MCF 10A (cell line): Measurements from ENCODE around the gene LGALSL. TPM values are rescaled to one million over a fixed set of nuclear protein-coding genes. Genes with fewer than 3 reads are reported as not detected.

Source experiments
- BruUV-seq: library from RNA; stranded (reverse); fragments of 400-500 nt; replicated peaks from 2 replicates; lab custom pipeline; 2021; lab: Mats Ljungman, UMichigan
- CTCF ChIA-PET: fragments of 300-600 bp; sonication (Branson Sonifier 250); formaldehyde crosslinking; extraction: SDS; loops from one replicate; lab custom pipeline; 2021; ENCODE audit warnings: antibody characterized with exemption, inconsistent platforms; lab: Yijun Ruan, JAX
- POLR2A ChIA-PET: fragments of 300-600, 350-650 bp; sonication (Branson Sonifier 250); formaldehyde crosslinking; extraction: SDS; loops from one replicate; lab custom pipeline; 2020; ENCODE audit warnings: antibody characterized with exemption, inconsistent platforms; lab: Yijun Ruan, JAX
- DNase-seq: peaks from one replicate; pipeline ENCODE4 v3.0.0-alpha.2; 2018; ENCODE audit not compliant: unreplicated experiment
- H3K27ac Mint-ChIP-seq: one replicate; pipeline ENCODE4 v1.8.0; 2022; ENCODE audit warnings: mild to moderate bottlenecking, low read depth, mixed read lengths; ENCODE audit not compliant: unreplicated experiment
- H3K27me3 Mint-ChIP-seq: one replicate; pipeline ENCODE4 v1.8.0; 2022; ENCODE audit warnings: mixed read lengths; ENCODE audit not compliant: insufficient read depth, unreplicated experiment
- H3K36me3 Mint-ChIP-seq: one replicate; pipeline ENCODE4 v1.8.0; 2022; ENCODE audit warnings: mild to moderate bottlenecking, moderate library complexity, mixed read lengths; ENCODE audit not compliant: insufficient read depth, unreplicated experiment
- H3K4me1 Mint-ChIP-seq: one replicate; pipeline ENCODE4 v1.8.0; 2022; ENCODE audit warnings: mixed read lengths; ENCODE audit not compliant: insufficient read depth, unreplicated experiment
- H3K4me3 Mint-ChIP-seq: one replicate; pipeline ENCODE4 v1.8.0; 2022; ENCODE audit warnings: mild to moderate bottlenecking, moderate library complexity, mixed read lengths; ENCODE audit not compliant: unreplicated experiment
- H3K9me3 Mint-ChIP-seq: one replicate; pipeline ENCODE4 v1.8.0; 2022; ENCODE audit warnings: mixed read lengths; ENCODE audit not compliant: unreplicated experiment
- CTCF ChIP-seq: fragments of 200-600 bp; IDR thresholded peaks from one replicate; pipeline ENCODE4 v1.8.0; 2022; ENCODE audit warnings: antibody characterized with exemption, mild to moderate bottlenecking; ENCODE audit not compliant: unreplicated experiment
- intact Hi-C: fragments of 100-400 bp; cut with micrococcal nuclease; formaldehyde crosslinking; loops from 2 replicates; pipeline ENCODE4 v1.14.1; 2022
- total RNA-seq: library from RNA; stranded (reverse); gene quantifications from 2 replicates; pipeline ENCODE4 v1.2.3, GENCODE V29; 2022

Gene LGALSL
- total RNA-seq, 1 experiment from 2014 or later, result 11.4 TPM

GRCh38 chr2:64491426-64491825 lies 37.5 kb downstream of the LGALSL start:
- no peaks in the 10 kb centered on the region for H3K9me3 Mint-ChIP-seq
- intact Hi-C loops, result no loop called here
- H3K36me3 Mint-ChIP-seq, result peaks cover 6% of the 10 kb centered on the region
- POLR2A ChIA-PET, result interaction anchor here (0.7 kb wide), 1 partner anchor 37 kb away, joined by 3 read pairs; the partner anchor contains the start of gene LGALSL
- no peak overlapping the region for H3K4me3 Mint-ChIP-seq
- TF ChIP-seq CTCF, result no peak
- BruUV-seq, result no TSS peak
- no peaks in the 10 kb centered on the region for H3K27me3 Mint-ChIP-seq
- no peak overlapping the region for H3K27ac Mint-ChIP-seq
- CTCF ChIA-PET, result interaction anchor here (0.5 to 12.0 kb wide), 5 partner anchors 32 to 162 kb away, joined by 3 to 257 read pairs (median 4); no protein-coding TSS in a partner anchor
- DNase-seq, result peak; percentile 26
- H3K4me1 Mint-ChIP-seq, result peaks cover 15% of the 10 kb centered on the region

- BruUV-seq, result no TSS peak
- ChIA-PET POLR2A (no interaction called here), CTCF (interaction anchor here (12.0 kb wide), 1 partner anchor 163 kb away, joined by 257 read pairs; no protein-coding TSS in a partner anchor)
- Mint-ChIP-seq H3K4me3 (no peak overlapping the region), H3K27ac (no peak overlapping the region), H3K4me1 (peaks cover 9% of the 10 kb centered on the region), H3K27me3 (no peaks in the 10 kb centered on the region), H3K9me3 (no peaks in the 10 kb centered on the region), H3K36me3 (peaks cover 6% of the 10 kb centered on the region)
- intact Hi-C loops, result no loop called here
- TF ChIP-seq CTCF, result no peak
- DNase-seq, result no peak
These were observed 38.3 kb downstream of the LGALSL start for GRCh38 chr2:64492272-64492671.

- no peak for DNase-seq
- peaks cover 9% of the 10 kb centered on the region for H3K4me1 Mint-ChIP-seq
- no TSS peak for BruUV-seq
- ChIA-PET POLR2A (no interaction called here), CTCF (interaction anchor here (0.5 to 7.9 kb wide), 3 partner anchors 39 to 513 kb away, joined by 3 to 44 read pairs (median 4); no protein-coding TSS in a partner anchor)
- peaks cover 1% of the 10 kb centered on the region for H3K27me3 Mint-ChIP-seq
- H3K4me3 Mint-ChIP-seq, result no peak overlapping the region
- H3K36me3 Mint-ChIP-seq, result peaks cover 6% of the 10 kb centered on the region
- no peak overlapping the region for H3K27ac Mint-ChIP-seq
- no peaks in the 10 kb centered on the region for H3K9me3 Mint-ChIP-seq
- intact Hi-C loops, result no loop called here
- no peak for TF ChIP-seq CTCF
These were observed 38.9 kb downstream of the LGALSL start for GRCh38 chr2:64492821-64493220.

GRCh38 chr2:64493788-64494187 lies 39.8 kb downstream of the LGALSL start:
- DNase-seq, result no peak
- Mint-ChIP-seq H3K27ac (no peak overlapping the region), H3K4me1 (peaks cover 9% of the 10 kb centered on the region), H3K9me3 (no peaks in the 10 kb centered on the region), H3K4me3 (no peak overlapping the region), H3K27me3 (peaks cover 11% of the 10 kb centered on the region), H3K36me3 (peaks cover 6% of the 10 kb centered on the region)
- ChIA-PET CTCF (interaction anchor here (0.6 to 7.9 kb wide), 2 partner anchors 93 to 162 kb away, joined by 4 to 44 read pairs; no protein-coding TSS in a partner anchor), POLR2A (interaction anchor here (0.6 to 0.7 kb wide), 2 partner anchors 37 to 318 kb away, joined by 3 to 4 read pairs; no protein-coding TSS in a partner anchor)
- TF ChIP-seq CTCF, result no peak
- intact Hi-C loops, result no loop called here
- BruUV-seq, result no TSS peak
